SK-N-SH (cell line): ENCODE measurements around the gene SMYD1.

ENCODE experiments used
- EP300 ChIP-seq, 2 experiments: IDR thresholded peaks; 2 replicates each; pipeline versions ENCODE4 v1.4.0 to v1.6.1; 2012; ENCODE audit warnings: borderline replicate concordance in 1 of 2, low read depth in 1 of 2, low read length in 1 of 2
- EZH2phosphoT487 ChIP-seq: fragments of 200-600 bp; sonication (generic); IDR thresholded peaks from 2 replicates; pipeline ENCODE4 v1.6.1; 2017; ENCODE audit warnings: low read depth, mixed run types, mild to moderate bottlenecking, antibody characterized with exemption, moderate library complexity, borderline replicate concordance
- FOXJ3 ChIP-seq: sonication (generic); formaldehyde crosslinking; IDR thresholded peaks from 2 replicates; pipeline ENCODE4 v1.5.1; 2020; ENCODE audit warnings: mild to moderate bottlenecking, missing genetic modification reagents
- POLR2AphosphoS5 ChIP-seq: IDR thresholded peaks from 2 replicates; pipeline ENCODE4 v1.6.1; 2012; ENCODE audit warnings: low read depth, low read length
- RAD21 ChIP-seq: IDR thresholded peaks from 2 replicates; pipeline ENCODE4 v1.6.1; 2012; ENCODE audit warnings: mild to moderate bottlenecking, low read length
- RFX5 ChIP-seq: IDR thresholded peaks from 2 replicates; pipeline ENCODE4 v1.6.1; 2012; ENCODE audit warnings: mild to moderate bottlenecking, improper control_type of control experiment, low read length
- SMC3 ChIP-seq: IDR thresholded peaks from 2 replicates; pipeline ENCODE4 v1.6.1; 2012; ENCODE audit warnings: low read depth, low read length, improper control_type of control experiment
- TF ChIP-seq, protein P1 (sequence below): fragments of 200-600 bp; sonication (generic); IDR thresholded peaks from 2 replicates; pipeline ENCODE4 v1.6.1; 2017; ENCODE audit warnings: antibody characterized with exemption, mild to moderate bottlenecking, moderate library complexity
- TF ChIP-seq, protein P2 (sequence below): IDR thresholded peaks from 2 replicates; pipeline ENCODE4; 2012

DNA sequence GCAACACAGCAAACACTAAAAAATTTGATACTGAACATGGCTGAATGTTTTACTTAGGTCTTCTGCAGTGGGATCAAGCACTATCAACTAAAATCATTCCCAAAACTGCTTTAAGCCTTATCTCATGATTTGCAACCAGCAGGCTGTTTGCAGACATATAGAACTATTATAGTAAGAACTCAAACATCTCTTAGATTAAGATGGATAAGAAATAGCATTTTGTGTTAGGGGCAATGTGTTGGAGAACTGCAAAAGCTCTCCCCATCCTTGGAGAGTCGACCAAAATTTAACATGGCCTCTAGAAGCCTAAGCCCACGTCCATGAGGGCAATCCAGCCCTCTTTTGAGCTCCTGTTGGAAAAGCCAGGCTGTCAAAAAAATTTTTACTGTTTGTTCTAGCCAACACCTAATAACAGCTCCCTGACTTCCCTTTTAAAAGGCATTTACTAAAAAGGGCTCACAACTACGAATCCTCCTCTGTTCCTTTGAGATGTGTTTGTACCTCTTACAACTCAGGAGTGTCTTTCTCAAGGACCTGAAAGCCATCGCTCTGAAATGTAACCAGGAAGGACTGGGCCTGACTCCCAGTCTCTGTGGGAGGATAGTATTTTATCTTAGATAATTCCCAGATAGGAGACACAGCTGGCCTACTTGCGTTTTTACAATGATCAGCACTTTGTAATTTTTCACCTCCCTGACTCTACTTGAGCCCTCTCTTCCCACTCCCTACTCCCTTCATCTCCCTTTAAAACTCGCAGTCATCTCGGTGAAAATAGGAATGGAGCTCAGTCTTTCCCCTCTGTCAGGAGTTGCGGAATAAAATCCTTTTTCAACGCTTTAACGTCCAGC is 13.5 kb upstream of the SMYD1 start:
- TF ChIP-seq, protein P1, sequence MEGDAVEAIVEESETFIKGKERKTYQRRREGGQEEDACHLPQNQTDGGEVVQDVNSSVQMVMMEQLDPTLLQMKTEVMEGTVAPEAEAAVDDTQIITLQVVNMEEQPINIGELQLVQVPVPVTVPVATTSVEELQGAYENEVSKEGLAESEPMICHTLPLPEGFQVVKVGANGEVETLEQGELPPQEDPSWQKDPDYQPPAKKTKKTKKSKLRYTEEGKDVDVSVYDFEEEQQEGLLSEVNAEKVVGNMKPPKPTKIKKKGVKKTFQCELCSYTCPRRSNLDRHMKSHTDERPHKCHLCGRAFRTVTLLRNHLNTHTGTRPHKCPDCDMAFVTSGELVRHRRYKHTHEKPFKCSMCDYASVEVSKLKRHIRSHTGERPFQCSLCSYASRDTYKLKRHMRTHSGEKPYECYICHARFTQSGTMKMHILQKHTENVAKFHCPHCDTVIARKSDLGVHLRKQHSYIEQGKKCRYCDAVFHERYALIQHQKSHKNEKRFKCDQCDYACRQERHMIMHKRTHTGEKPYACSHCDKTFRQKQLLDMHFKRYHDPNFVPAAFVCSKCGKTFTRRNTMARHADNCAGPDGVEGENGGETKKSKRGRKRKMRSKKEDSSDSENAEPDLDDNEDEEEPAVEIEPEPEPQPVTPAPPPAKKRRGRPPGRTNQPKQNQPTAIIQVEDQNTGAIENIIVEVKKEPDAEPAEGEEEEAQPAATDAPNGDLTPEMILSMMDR = no peak
- no peak for TF ChIP-seq POLR2AphosphoS5
- no peak for TF ChIP-seq RFX5
- TF ChIP-seq SMC3 = no peak
- no peak for TF ChIP-seq EP300 (IDR thresholded peaks at IDR 0.05; ENCODE audit: borderline replicate concordance in 1 of 2, low read depth in 1 of 2, low read length in 1 of 2)
- no peak for TF ChIP-seq FOXJ3 (CRISPR knock-in tag)
- TF ChIP-seq, protein P2, sequence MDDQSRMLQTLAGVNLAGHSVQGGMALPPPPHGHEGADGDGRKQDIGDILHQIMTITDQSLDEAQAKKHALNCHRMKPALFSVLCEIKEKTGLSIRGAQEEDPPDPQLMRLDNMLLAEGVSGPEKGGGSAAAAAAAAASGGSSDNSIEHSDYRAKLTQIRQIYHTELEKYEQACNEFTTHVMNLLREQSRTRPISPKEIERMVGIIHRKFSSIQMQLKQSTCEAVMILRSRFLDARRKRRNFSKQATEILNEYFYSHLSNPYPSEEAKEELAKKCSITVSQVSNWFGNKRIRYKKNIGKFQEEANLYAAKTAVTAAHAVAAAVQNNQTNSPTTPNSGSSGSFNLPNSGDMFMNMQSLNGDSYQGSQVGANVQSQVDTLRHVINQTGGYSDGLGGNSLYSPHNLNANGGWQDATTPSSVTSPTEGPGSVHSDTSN = no peak
- no peak for TF ChIP-seq RAD21
- TF ChIP-seq EZH2phosphoT487 = no peak
